ENCODE results near the gene IMP4.

The IMP4 gene

DNA sequence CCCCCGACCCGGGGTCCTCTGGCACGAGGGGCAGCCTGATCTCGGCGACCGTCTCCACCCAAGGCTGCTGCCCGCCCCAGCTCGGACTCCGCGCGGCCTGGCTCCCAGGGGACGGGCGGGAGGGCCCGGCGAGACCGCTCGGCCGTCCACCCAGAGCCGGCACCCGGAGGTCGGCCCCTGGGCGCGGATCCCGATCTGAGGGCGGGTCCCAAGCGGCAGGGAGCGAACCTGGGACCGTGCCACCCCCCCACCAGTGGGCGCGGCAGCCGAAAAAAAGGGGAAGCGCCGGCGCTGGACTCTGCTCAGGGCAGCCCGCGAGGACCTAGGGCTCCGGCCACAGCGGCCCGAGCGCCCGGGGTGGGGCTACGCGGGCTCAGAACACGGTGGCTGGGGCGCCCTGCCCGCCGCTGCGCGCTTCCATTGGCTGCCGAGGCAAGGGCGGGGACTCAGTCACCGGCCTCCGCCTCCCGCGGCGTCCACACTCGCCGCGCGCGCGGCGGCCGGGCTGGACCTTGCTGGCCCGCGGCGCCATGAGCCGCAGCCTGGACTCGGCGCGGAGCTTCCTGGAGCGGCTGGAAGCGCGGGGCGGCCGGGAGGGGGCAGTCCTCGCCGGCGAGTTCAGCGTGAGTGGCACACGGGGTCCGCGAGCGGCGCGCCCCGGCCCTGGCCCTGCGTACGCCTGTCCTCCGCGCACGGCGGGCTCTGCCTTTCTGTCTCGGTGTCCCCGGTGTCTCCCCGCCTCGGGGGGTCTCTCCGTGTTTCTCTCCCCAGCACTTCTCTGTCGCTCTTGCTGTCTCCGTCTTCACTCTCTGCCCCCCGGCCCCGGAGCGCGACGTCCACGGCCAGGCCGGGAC, 13.1 kb downstream of the IMP4 start, which contains the start of gene PTPN18:
Gene PTPN18, plus strand, starts transcription at position 479 of the 854 bp plus-strand sequence. Its CDS starts 52 bp downstream, at position 531.
- DNase-seq (ENCODE audit: low read depth in 2 of 3, low spot score in 2 of 3) = peak in 1 of 3 experiments; percentile 51

DNA sequence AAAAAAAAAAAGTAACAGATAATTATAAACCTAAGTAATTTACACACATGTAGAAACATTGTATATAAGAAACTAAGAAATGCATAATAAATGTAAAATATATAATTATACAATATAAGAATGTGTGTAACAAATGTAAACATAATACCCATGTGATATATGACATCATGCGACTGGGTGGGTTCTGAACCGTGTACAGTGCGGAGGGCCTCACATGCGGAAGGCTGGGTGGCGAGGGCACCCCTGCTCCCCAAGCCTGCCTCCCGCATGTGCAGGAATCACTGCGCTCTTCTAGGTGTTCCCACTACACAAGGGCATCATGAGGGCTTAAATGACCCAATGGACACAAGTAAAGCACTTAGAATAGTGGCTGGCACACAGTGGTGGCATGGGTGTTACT, 15.2 kb downstream of the IMP4 start:
- no peak for DNase-seq (ENCODE audit: low read depth in 2 of 3, low spot score in 2 of 3)

DNA sequence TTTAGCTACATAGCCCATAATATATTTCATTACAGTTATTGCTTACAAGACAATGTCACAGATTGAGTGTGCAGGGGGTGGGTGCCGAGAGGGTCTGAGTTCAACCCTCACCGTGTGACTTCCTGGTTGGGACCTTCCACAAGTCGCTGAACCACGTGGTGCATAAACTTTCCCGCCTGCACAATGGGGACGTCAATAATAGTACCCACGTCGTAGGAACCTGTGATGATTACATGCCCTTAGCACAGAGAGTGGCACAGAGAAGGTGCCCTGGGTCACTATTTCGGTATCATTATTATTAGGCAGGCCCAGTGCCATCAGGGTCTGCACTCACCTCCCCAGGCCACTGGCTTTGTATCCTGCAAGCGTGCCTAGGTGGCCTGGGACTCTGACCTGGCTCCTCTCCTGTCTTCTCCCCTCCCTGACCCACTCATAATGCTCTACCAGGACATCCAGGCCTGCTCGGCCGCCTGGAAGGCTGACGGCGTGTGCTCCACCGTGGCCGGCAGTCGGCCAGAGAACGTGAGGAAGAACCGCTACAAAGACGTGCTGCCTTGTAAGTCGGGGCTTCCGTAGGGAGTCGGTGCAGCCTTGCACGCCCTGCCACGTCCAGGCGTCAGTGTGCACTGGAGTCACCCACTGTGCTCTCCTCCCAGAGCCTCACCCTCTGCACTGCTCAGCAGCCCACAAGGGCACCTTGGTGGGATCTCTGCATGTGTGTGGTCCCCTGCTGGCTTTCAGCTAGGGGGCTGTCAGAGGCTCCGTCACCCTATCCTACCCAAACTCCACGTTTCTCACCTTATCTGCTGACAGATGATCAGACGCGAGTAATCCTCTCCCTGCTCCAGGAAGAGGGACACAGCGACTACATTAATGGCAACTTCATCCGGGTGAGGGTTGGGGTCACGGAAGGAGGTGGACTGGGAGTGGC, 16.0 kb downstream of the IMP4 start:
- DNase-seq (ENCODE audit: low read depth in 2 of 3, low spot score in 2 of 3) = no peak

DNA sequence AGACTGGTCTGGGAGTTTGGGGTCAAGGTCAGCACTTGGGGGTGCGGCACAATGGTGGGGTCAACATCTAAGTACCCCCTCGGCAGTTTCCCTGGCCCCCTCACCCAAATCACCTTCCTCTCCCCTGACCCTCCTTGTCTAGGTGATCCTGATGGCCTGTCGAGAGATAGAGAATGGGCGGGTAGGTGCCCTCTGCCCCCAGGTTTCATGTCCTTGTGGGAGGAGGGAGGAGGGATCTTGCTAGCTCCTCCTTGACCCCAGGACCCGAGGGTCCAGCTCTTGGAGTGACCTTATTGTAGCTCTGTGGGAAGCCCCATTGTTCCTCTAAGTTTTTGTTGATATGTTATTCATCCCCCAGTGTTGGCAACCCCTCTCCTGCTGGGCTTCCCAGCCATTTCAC, 16.8 kb downstream of the IMP4 start:
- no peak for DNase-seq (ENCODE audit: low read depth in 2 of 3, low spot score in 2 of 3)

DNA sequence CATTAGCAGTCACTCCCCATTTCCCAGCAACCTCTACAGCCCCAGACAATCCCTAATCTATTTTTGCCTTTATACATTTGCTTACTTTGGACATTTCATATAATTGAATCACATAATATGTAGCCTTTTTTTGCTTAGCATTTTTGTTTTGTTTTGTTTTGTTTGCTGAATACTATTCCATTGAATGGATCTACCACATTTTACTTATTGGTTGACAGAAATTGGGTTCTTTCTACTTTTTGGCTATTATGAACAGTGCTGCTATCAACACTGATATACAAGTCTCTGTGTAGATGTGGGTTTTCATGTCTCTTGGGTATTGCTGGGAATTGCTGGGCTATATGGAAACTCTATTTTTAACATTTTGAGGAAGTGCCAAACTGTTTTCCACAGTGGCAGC, 20.8 kb downstream of the IMP4 start:
- DNase-seq (ENCODE audit: low read depth in 2 of 3, low spot score in 2 of 3) = no peak

DNA sequence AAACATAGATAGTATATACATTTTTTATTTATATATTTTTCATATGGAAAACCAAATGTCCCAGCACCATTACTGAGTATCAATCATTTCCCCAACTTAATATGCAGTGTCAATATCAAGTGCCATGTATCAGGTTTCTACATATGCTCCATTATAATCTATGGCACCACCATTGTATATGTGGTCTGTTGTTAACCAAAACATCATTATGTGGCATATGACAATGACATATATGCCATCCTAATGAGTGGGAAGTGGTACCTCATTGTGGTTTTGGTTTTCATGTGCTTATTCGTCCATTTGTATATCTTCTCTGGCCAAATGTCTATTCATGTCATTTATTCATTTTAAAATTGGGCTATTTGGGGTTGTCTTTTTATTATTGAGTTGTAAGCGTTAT, 22.4 kb downstream of the IMP4 start:
- no peak for DNase-seq (ENCODE audit: low read depth in 2 of 3, low spot score in 2 of 3)

DNA sequence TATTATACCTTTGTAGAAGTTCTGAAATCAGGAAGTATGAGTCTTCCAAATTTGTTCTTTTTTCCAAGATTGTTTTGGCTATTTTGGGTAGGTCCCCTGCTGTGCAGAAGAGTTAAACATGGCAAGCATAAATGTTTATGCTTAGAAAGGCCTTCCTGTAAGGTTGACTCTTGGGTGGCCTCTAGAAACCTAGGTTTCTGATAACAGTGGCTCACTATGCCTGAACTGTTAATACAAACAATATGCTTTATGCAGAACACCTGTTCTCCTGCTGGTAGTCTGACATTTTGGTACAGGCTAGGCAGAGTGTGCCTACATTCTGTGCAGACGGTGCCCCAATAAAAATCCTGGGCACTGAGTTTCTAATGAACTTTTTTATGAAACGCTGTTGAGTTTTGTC, 23.3 kb downstream of the IMP4 start:
- no peak for DNase-seq (ENCODE audit: low read depth in 2 of 3, low spot score in 2 of 3)

DNA sequence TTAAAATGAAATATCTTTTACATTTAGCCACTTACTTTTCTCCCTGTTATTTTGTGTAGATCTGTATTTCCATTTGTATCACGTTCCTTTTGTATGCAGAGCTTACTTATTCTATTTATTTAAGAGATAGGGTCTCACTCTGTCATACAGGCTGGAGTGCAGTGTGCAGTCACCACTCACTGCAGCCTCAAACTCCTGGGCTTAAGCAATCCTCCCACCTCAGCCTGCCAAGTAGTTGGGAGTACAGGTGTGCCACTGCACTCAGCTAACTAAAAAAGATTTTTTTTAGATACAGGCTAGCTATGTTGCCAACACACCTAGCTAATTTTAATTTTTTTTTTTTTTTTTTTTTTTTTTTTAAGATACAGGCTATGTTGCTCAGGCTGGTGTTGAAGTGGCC, 24.0 kb downstream of the IMP4 start:
- DNase-seq (ENCODE audit: low read depth in 2 of 3, low spot score in 2 of 3) = no peak

DNA sequence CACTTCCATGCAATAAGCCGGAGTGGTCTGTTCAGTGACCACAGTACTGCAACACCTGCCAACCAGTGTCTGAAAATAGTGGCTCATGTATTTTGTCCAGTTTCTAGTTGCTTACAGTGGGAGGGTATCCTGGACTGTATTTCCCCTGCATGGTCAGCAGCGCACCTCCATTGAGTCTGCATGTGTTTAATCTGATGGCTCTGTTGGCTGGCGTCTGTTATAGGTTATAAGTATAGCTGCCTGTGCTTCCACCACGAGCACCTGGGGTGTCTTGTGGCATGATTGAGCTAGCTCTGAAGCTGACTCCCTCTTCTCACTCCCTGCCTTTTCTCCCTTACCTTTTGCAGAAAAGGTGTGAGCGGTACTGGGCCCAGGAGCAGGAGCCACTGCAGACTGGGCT, 26.1 kb downstream of the IMP4 start:
- no peak for DNase-seq (ENCODE audit: low read depth in 2 of 3, low spot score in 2 of 3)

DNA sequence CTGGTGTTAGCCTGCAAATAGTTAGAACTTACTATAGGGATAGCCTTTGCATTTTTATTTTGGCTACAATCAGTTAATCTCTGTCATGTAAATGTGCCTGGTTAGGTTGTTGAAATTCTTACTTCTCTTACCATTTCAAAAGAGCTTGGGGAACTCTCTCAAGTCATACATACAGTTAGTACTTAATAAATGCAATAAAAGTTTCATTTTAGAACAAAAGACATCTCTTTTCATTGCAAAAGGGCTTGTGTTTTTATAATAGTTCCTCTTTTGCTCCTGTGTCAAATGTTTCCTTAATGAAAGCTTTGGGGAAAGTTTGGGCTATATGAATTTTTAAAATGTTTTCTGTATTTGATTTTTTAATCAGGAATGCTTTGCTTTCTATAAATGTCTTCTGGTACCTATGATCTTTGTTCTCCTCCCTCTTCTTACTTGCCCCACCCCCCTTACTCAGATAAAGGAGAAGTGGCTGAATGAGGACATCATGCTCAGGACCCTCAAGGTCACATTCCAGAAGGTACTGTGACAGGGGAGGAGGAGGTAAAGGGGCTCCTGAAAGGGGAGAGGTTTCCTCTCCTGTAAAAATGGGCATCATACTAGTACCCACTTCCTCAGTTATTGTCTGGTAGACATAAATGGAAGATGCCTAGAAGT, 26.7 kb downstream of the IMP4 start:
- no peak for DNase-seq (ENCODE audit: low read depth in 2 of 3, low spot score in 2 of 3)

DNA sequence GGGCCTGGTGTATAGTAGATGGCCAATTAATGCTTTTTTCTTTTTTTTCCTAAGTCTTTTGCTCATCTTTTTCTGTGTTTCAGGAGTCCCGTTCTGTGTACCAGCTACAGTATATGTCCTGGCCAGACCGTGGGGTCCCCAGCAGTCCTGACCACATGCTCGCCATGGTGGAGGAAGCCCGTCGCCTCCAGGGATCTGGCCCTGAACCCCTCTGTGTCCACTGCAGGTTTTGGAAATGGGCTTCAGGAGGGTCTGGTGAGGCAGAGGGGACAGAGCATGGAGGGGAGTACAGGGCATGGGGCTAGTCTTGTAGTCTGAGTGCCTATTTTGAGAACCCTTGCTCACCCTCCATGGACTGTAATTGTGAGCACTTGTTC, 27.3 kb downstream of the IMP4 start:
- no peak for DNase-seq (ENCODE audit: low read depth in 2 of 3, low spot score in 2 of 3)

DNA sequence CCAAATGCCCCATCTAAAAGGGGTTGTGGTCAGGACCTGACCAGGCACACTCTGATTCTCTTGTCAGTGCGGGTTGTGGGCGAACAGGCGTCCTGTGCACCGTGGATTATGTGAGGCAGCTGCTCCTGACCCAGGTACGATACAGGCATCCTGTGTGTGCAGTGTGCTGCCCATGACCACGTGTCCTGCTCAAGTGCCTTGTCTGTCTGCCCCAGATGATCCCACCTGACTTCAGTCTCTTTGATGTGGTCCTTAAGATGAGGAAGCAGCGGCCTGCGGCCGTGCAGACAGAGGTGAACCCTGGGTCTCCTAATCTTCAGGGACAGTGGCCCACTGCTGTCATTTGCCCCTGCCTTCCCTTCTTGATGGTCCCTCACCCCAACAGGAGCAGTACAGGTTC, 27.8 kb downstream of the IMP4 start:
- DNase-seq (ENCODE audit: low read depth in 2 of 3, low spot score in 2 of 3) = no peak

DNA sequence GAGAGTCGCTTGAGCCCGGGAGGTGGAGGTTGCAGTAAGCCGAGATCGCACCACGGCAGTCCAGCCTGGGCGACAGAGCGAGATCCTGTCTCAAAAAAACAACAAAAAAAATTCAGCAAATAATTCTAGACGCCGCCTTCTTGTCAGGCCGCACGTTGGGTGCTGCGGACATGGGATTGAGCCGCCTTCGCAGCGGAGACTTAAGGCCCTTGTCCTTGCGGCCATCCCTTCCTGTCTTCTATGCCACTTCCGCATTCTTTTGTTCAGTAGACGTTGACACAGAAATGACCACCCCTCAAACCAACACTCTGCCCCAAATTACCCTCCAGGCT, 29.0 kb downstream of the IMP4 start:
- no peak for DNase-seq (ENCODE audit: low read depth in 2 of 3, low spot score in 2 of 3)

DNA sequence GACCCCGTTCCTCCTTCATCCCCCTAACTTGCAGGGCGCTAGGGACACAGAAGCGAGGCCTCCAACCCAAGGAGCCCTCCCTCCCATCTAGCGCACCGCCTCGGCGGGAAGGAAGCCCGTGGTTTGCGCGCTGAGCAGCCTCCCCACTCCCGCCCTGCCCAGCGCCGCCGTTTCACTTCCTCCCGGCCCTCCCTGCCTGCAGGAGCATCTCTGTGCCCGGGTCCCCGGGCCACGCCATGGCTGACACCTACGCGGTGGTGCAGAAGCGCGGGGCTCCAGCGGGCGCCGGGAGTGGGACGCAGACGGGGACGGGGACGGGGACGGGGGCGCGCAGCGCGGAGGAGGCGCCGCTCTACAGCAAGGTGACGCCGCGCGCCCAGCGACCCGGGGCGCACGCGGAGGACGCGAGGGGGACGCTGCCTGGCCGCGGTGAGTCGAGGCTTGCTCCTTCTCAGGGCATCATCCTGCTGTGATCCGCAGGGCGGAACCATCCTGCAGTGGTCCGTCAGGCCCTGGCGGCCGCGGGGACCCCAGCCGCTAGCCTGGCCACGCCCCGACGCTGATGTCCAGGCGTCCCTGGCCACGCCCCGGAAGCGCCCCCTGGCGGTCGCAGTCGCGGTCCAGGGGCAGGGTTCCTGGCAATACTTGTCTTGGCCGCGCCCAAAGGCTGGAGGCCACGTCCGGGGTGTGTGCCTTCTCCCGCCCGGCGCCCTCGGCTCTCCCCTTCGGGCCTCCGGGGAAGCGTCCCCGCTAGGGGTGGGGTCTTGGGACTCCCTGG, 29.5 kb downstream of the IMP4 start:
- DNase-seq (ENCODE audit: low read depth in 2 of 3, low spot score in 2 of 3) = peak; percentile 59 to 81 (median 74)

DNA sequence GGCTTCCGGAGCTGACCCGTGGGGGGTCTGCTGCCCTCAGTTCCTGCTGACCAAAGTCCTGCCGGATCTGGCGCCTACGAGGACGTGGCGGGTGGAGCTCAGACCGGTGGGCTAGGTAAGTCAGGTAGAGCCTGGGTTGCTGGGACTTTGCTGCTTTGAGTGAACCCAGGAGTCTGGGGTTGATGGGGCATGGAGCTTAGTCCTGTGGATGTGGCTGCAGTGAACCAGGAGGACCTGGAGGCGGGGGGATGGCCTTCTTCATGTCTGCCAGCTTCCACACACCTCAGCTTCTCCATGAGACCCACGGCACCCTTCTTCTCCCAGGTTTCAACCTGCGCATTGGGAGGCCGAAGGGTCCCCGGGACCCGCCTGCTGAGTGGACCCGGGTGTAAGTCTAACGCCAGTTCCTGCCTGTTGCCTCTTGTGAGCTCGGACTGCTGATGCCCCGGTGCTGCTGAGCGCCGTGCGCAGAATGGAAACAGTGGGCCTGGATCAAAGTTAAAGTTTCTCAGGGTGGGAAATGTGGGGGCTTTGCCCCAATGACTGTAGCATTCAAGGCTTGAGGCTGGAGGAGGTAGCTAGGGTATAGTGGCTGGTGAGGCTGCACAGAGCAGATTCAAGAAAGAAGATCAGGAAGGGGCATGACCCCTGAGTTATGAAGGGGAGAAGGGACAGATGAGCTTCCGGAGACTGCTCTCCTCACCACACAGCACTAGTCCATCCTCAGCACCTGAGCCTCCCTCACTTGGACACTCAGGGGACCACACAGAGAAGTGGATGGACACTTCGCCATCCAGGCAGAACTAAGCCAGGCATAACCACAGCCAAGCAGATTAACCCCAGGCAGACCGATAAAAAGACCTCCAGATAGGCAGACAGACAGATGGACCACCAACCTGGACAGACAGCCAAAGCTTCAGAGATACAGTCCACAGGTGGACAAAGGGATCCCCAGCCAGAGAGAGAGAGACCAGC, 30.4 kb downstream of the IMP4 start:
- no peak for DNase-seq (ENCODE audit: low read depth in 2 of 3, low spot score in 2 of 3)

DNA sequence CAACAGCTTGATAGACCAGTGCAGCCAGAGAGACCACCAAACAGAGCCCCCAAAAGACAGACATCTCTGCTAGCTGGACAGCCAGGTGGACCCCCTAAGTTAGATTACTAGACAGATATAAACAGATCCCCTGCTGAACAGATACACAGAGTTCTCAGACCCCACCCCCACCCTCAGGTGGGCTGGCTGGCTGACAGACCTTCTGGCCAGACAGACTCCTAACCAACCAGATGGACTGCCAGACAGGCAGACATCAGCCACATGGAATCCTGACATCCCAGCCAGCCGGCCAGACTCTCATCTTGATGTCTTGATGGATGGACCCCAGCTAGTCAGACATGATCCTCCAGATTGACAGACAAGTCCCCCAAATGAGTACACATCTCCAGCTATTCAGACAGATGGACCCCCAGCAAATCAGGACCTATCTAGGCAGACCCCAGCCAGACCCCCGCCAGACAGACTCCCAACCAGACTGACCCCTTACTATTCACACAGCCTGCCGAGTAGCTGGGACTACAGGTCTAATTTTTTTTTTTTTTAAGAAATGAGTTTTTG, 31.2 kb downstream of the IMP4 start:
- no peak for DNase-seq (ENCODE audit: low read depth in 2 of 3, low spot score in 2 of 3)

DNA sequence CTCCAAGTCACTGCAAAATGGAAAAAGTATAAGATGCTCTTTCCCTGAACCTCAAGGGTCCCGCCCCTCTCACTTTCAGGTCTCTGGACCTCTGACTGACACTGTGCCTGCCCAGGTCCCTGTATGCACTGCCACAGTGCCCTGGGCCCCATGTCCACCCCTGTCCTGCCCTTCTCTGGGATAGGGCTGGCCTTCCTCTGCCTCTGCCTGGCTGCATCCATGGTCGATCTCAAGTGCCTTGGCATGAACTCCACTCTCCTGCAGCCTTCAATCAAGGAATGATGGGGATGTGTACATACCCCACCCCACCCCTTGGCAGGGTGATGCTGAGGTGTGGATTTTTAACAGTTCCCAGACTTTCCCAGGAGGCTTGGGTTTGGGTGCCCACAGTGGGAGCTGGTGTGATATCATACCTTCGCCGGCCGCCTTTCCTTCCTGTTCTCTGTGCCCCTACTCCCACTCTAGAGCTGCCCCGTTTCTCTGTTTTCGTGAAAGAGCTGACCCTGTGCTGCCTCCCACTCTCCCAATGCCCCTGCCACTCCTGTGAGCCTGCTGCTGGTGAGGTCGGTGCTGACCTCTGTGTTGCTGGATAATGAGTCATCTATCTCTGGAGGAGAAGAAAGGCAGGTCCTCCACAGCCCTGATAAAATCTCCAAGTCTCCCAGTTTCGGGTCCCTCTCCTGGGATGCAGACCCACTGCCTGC, 32.0 kb downstream of the IMP4 start:
- no peak for DNase-seq (ENCODE audit: low read depth in 2 of 3, low spot score in 2 of 3)

DNA sequence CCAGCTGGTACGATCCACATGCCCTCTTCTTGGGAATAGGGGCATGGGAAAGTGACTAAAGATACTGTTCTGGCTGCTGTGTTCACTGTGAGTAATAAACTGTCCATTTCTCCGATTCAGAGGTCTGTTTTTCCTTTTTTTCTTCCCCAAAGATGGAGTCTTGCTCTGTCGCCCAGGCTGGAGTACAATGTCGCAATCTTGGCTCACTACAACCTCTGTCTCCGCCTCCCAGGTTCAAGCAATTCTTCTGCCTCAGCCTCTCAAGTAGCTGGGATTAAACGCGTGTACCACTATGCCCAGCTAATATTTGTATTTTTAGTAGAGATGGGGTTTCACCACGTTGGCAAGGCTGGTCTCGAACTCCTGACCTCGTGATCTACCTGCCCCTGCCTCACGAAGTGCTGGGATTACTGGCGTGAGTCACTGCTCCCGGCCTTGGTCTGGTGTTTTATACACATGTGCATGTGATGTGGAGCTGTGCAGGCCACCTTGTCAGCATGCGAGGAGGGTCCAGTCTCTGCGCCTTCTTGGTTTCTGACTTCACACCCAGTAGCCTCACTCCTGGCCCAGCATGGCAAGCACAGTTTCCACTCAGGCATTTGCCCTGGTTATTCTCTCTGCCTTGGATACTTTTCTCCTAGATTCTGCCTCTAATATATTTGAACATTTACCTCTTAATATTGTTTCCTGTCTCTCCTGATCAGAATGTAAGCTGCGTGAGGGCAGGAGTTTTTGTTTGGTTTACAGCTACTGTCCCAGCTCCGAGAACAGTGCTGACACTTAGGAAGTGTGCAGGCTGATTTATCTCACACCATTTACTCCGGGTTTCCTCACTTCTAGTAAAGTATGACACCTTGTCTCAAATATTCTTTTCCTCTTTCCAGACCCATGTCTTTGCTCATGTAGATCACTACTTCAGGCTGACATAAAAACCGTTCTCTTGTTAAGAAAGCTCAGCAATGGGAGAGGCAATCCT, 32.9 kb downstream of the IMP4 start:
- no peak for DNase-seq (ENCODE audit: low read depth in 2 of 3, low spot score in 2 of 3)

All from activated CD8-positive, alpha-beta memory T cell treated with anti-CD3 and anti-CD28 coated beads for 48 hours (primary cell).